ENCODE results near the gene CSF2.
"Not testable (repeated sequence)": the region's sequence is repeated elsewhere in the genome, so short reads cannot be mapped to it uniquely, and the experiment has no call there.

The CSF2 gene

DNA sequence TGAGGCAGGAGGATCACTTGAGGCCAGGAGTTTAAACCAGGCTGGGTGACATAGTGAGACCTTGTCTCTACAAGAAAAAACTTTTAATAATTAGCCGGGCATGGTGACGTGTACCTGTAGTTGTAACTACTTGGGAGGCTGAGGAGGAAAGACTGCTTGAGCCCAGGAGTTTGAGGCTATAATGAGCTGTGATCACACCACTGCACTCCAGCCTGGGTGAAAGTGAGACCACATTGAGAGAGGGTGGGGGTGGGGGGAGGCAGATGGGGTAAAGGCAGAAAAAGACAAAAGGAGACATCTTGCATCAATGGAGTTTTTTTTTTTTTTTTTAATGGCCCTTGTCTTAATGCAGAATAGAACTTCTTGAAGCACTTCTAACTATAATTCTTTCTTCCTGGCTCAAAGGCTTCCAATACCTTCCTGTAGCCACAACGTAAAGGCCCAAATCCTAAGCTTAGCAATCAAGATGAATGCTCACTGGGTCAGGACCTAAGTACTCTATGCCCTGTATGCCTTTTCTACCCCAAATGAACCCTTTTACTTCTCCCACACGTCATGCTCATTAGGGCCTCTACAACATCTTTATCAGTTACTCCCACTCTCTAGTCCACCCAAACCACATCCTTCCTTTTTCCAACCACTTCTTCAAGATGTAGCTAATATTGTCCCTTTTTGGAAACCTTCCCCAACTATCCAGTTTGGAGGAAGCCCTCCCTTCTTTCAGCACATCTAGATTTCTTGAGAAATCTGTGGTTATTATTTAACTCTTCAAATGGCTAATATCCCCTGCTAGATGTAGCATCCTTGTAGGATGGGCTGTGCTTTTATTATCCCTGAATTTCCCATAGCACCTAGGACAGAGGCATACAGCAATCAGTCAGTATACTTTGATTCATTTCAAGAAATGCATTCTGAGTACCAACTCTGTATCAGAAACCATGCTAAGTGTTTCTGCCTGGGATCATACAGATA lies 40.8 kb downstream of the CSF2 start:
- no peak for FAIRE-seq

DNA sequence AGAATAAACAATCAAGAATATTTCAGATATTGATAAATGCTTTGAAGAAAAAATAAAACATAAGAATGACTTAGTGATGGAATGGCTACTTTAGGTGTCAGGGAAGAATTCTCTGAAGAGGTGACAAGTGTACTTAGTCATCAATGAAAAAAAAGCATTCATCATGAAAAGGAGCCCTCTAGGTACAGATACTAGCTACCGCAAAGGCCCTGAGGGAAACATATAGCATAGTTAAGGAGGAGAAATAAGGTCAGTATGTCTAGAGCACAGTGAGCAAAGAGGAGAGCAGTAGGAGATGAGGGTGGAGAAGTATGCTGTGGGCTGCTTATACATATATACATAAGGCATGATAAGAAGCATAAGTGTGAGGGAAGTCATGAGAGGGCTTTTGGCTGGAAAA lies 41.8 kb downstream of the CSF2 start:
- no peak for FAIRE-seq

DNA sequence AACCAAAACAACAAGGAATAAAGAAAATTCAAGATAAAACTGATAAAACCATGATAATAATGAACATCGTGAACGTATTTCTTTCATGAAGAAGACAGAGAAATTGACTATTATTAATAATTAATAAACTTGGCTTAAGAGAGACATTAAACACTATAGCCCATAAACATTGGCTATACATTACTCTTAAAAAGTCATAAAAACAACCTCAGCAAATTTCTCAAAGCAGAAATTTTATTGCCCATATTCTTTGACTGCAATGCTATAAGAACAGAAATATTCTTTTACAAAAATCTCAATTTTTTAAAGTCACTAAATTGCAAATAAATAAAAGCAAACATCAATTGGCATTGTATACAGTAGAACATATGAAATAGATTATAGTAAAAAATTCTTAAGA lies 42.5 kb downstream of the CSF2 start:
- no peak for FAIRE-seq

- not testable (repeated sequence) for FAIRE-seq
Measured at GRCh38 chr5:132116909-132117489, 43.4 kb downstream of the CSF2 start.

GRCh38 chr5:132120717-132121116 lies 47.1 kb downstream of the CSF2 start:
- FAIRE-seq, result not testable (repeated sequence)

- not testable (repeated sequence) for FAIRE-seq
Measured at GRCh38 chr5:132122971-132123370, 49.4 kb downstream of the CSF2 start.

DNA sequence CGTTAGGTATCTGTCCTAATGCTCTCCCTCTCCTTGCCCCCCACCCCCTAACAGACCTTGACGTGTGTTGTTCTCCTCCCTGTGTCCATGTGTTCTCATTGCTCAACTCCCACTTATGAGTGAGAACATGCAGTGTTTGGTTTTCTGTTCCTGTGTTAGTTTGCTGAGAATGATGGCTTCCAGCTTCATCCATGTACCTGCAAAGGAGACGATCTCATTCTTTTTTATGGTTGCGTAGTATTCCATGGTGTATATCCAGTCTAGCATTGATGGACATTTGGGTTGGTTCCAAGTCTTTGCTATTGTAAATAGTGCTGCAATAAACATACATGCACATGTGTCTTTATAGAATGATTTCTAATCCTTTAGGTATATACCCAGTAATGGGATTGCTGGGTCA lies 50.0 kb downstream of the CSF2 start:
- FAIRE-seq, result not testable (repeated sequence)

Measured in islet of Langerhans (tissue), 1 donor.